Choroid plexus epithelial cell (primary cell): ENCODE results near the gene RAD18.

ENCODE experiments used
- DNase-seq: peaks from one replicate; pipeline ENCODE4 v3.0.0-alpha.2; 2010; ENCODE audit warnings: low read depth
- H3K4me3 ChIP-seq: 2 replicates; pipeline ENCODE4 v1.5.1; 2011; ENCODE audit warnings: low read depth, mild to moderate bottlenecking, control low read depth, low read length, moderate library complexity
- CTCF ChIP-seq: conservative IDR thresholded peaks from 2 replicates; pipeline ENCODE4 v1.5.1; 2011; ENCODE audit warnings: low read depth, mild to moderate bottlenecking, control low read depth, inconsistent platforms, low read length, moderate library complexity

RAD18 gene

DNA sequence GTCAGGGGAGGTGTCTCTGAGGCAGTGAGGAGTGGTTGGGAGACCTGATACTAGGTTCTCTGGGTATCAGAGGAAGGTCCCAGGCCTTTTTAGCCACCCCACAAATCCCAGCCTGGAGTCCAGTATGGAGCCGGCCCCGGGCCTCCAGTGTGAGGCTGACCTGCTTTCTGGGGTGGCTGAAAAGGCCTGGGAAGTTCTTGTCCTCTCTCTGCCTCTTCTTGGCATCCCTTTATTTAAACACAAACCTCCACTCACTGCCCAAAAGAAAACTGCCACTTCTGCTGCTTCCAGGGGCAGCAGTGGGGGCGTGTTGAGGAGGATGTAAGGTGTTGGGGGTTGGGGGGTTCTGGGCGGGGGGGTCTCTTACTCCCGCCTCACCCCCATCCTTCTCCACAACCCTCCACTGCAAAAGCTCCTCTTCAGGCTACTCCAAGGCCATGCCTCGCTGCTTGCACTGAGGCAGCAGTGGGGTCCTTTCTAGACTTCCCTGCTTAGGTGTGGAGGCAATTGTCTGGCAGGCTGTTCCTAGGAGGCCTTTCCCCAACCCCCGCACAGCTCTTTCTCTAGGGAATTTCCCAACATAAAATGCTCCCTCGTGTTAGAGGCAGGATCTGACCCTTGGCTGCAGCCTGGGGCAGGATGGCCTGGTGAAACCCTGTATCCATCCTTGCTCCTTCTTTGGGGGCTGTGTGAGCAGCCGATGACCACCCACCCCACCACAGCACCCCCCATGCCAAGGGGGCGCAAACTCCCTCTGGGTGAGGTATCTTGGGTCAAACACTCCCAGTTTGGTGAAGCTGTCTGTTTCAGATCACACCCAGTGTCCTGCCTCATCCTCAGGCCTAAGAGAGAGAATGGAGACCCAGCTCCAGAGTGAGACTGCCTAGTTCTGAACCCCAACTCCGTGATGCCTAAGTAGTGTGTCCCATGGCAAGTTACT lies 12.1 kb upstream of the RAD18 start:
- no peak overlapping the region for H3K4me3 ChIP-seq
- no peak for DNase-seq
- no peak for TF ChIP-seq CTCF

GRCh38 chr3:8974458-8974857 lies 11.2 kb upstream of the RAD18 start:
- no peak for DNase-seq

GRCh38 chr3:8972639-8973038 lies 9.4 kb upstream of the RAD18 start:
- peak; percentile 56 for DNase-seq
- H3K4me3 ChIP-seq = no peak overlapping the region
- no peak for TF ChIP-seq CTCF

More at GRCh38 chr3:8974458-8974857, 11.2 kb upstream of the RAD18 start:
- H3K4me3 ChIP-seq = no peak overlapping the region
- TF ChIP-seq CTCF = no peak

DNA sequence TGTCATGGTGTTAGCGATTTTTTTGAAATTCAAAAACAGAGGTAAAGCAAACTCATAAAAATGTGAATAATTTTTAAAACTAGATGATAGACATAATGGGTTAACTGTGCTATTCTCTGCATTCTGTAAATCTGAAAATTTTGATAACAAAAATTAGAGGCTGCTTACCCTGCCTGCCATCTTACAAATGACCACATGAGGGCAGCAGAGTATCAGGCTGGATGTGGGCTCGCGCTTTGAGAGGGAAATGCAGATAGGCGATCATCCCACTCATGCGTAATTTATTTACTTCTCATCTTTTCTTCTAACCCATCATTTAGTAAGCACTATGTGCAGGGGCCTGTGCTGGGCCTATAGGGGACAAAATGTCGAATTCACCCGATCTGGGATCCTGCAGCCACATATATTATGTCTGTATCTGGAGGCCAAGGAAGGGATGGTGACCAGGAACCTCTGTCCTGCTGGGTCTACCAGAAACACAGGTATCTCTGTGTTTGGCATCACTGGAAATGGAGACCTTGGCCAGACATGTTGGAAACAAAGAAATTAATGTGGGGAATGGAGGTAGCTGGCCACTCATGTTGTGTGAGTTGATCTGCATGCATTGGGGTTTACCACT lies 7.8 kb upstream of the RAD18 start:
- DNase-seq = peak; percentile 80
- no peak overlapping the region for H3K4me3 ChIP-seq
- TF ChIP-seq CTCF = peak; percentile 96

GRCh38 chr3:8969241-8969640 lies 6.0 kb upstream of the RAD18 start:
- no peak for DNase-seq
- TF ChIP-seq CTCF = no peak
- H3K4me3 ChIP-seq = no peak overlapping the region

DNA sequence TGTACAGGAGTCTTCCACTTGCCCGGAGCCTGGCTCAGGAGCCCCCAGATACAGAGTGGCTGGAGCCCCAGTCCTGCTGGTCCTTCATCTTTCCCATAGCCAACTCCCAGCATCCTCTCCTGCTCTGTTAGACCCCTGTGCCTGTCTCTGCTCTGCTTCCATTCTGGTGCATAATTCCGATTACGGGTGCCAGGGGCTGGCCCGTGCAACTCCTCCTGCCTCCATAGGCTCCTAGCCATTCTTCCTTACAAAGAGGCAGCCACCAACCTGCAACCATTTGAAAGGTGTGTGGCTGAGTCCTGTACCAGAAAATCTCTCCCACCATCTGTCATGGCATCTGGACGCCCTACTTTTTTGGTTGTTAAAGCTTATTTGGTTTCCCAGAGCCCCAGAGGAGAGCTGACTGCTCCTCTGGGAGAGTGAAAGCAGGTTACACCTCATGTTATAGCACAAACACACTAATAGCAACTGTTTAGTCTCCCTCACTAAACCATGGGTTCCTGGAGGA lies 5.2 kb upstream of the RAD18 start:
- no peak for TF ChIP-seq CTCF
- no peak for DNase-seq
- no peak overlapping the region for H3K4me3 ChIP-seq
